ENCODE results near the gene ZNF547. TPM values are rescaled to one million over a fixed set of nuclear protein-coding genes. Genes with fewer than 3 reads are reported as not detected.

The ZNF547 gene
- total and polyA plus RNA-seq, 2 experiments from 2014 or later = 1.1 to 4.9 TPM

- no peak for TF ChIP-seq STAT1 (IDR thresholded peaks at IDR 0.05; ENCODE audit: unreplicated experiment)
These were observed 4.1 kb upstream of the ZNF547 start (continued) for GRCh38 chr19:57359300-57359699.

GRCh38 chr19:57362419-57362818 is 932 bp upstream of the ZNF547 start:
- H3K4me1 ChIP-seq (ENCODE audit: insufficient read depth) = no peaks in the 10 kb centered on the region
- no peaks in the 10 kb centered on the region for H3K36me3 ChIP-seq (ENCODE audit: insufficient read depth)
- no peaks in the 10 kb centered on the region for H3K27me3 ChIP-seq (ENCODE audit: insufficient read depth)
- no peaks in the 10 kb centered on the region for H3K9me3 Mint-ChIP-seq
- H3K36me3 Mint-ChIP-seq (ENCODE audit: low read depth) = peaks cover 8% of the 10 kb centered on the region; the same call in 2 of the 3 replicates
- peaks cover 16% of the 10 kb centered on the region for H3K79me2 ChIP-seq (replicated peaks; ENCODE audit: insufficient read depth)
- peak overlapping the region; percentile 51 for H3K4me3 ChIP-seq
- H3K4me1 Mint-ChIP-seq = peaks cover 7% of the 10 kb centered on the region
- H3K27ac Mint-ChIP-seq = peak overlapping the region; percentile 97; the same call in 1 of the 2 replicates
- DNase-seq (ENCODE audit: low spot score) = no peak
- H3K9me2 ChIP-seq (ENCODE audit: insufficient read depth) = no peaks in the 10 kb centered on the region
- no peaks in the 10 kb centered on the region for H4K20me1 ChIP-seq (replicated peaks; ENCODE audit: insufficient read depth)
- peak overlapping the region; percentile 19; the same call in 1 of the 2 replicates for H2AFZ ChIP-seq
- peak overlapping the region; percentile 98 for H3K4me3 Mint-ChIP-seq
- H3K4me2 ChIP-seq = peak overlapping the region; percentile 73
- ATAC-seq = no peak
- H3K27me3 Mint-ChIP-seq (ENCODE audit: insufficient read depth, low read depth, poor library complexity) = peaks cover 3% of the 10 kb centered on the region
- H3K27ac ChIP-seq (ENCODE audit: low read depth) = peak overlapping the region; percentile 63
- H3F3A ChIP-seq (replicated peaks; ENCODE audit: low read depth) = no peaks in the 10 kb centered on the region
- no peak for TF ChIP-seq POLR2AphosphoS5 (IDR thresholded peaks at IDR 0.05; ENCODE audit: low read depth)
- TF ChIP-seq EZH2phosphoT487 (IDR thresholded peaks at IDR 0.05; ENCODE audit: unreplicated experiment) = no peak
- no peak for TF ChIP-seq EZH2 (IDR thresholded peaks at IDR 0.05; ENCODE audit: low read depth, unreplicated experiment)
- TF ChIP-seq, protein P1, sequence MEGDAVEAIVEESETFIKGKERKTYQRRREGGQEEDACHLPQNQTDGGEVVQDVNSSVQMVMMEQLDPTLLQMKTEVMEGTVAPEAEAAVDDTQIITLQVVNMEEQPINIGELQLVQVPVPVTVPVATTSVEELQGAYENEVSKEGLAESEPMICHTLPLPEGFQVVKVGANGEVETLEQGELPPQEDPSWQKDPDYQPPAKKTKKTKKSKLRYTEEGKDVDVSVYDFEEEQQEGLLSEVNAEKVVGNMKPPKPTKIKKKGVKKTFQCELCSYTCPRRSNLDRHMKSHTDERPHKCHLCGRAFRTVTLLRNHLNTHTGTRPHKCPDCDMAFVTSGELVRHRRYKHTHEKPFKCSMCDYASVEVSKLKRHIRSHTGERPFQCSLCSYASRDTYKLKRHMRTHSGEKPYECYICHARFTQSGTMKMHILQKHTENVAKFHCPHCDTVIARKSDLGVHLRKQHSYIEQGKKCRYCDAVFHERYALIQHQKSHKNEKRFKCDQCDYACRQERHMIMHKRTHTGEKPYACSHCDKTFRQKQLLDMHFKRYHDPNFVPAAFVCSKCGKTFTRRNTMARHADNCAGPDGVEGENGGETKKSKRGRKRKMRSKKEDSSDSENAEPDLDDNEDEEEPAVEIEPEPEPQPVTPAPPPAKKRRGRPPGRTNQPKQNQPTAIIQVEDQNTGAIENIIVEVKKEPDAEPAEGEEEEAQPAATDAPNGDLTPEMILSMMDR (conservative IDR thresholded peaks at IDR 0.05; ENCODE audit: low read depth in 2 of 2) = no peak
- no peak for TF ChIP-seq ZNF331 (CRISPR knock-in tag; IDR thresholded peaks at IDR 0.05; ENCODE audit: low read depth)
- no peak for TF ChIP-seq STAT1 (IDR thresholded peaks at IDR 0.05; ENCODE audit: unreplicated experiment)
- TF ChIP-seq, protein P2, sequence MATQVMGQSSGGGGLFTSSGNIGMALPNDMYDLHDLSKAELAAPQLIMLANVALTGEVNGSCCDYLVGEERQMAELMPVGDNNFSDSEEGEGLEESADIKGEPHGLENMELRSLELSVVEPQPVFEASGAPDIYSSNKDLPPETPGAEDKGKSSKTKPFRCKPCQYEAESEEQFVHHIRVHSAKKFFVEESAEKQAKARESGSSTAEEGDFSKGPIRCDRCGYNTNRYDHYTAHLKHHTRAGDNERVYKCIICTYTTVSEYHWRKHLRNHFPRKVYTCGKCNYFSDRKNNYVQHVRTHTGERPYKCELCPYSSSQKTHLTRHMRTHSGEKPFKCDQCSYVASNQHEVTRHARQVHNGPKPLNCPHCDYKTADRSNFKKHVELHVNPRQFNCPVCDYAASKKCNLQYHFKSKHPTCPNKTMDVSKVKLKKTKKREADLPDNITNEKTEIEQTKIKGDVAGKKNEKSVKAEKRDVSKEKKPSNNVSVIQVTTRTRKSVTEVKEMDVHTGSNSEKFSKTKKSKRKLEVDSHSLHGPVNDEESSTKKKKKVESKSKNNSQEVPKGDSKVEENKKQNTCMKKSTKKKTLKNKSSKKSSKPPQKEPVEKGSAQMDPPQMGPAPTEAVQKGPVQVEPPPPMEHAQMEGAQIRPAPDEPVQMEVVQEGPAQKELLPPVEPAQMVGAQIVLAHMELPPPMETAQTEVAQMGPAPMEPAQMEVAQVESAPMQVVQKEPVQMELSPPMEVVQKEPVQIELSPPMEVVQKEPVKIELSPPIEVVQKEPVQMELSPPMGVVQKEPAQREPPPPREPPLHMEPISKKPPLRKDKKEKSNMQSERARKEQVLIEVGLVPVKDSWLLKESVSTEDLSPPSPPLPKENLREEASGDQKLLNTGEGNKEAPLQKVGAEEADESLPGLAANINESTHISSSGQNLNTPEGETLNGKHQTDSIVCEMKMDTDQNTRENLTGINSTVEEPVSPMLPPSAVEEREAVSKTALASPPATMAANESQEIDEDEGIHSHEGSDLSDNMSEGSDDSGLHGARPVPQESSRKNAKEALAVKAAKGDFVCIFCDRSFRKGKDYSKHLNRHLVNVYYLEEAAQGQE (IDR thresholded peaks at IDR 0.05; ENCODE audit: unreplicated experiment) = no peak

DNA sequence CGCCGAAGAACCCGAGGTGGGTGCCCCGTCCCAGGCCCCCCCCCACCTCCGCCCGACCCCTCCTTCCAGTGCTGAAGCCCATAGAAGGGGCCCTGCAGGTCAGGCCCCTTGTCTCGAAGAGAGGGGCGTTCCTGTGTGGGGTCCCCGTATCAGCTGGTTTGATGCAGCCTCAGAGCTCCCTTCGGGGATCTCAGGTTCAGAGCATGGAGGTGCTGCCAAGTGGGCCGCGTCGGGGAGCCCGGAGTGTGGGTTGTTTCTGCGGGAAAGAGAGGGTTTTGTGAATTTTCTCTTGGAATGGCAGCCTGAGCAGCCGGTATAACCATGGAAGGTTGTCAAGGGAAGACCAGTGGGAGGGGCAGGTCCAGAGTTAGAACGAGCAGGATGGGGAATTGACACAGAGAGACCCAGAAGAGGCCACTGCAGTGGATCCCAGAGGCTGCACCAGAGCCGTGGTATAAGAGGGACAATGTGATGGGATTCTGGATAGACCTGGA is 384 bp downstream of the ZNF547 start:
- DNase-seq (ENCODE audit: low spot score) (peak; percentile 15), ATAC-seq (peak; percentile 50)
- Histone ChIP-seq H3K4me1 (ENCODE audit: insufficient read depth) (no peaks in the 10 kb centered on the region), H3K79me2 (replicated peaks; ENCODE audit: insufficient read depth) (peaks cover 13% of the 10 kb centered on the region), H3K4me2 (peak overlapping the region; percentile 93), H2AFZ (no peak overlapping the region), H3K27me3 (ENCODE audit: insufficient read depth) (no peaks in the 10 kb centered on the region), H4K20me1 (replicated peaks; ENCODE audit: insufficient read depth) (no peaks in the 10 kb centered on the region), H3F3A (replicated peaks; ENCODE audit: low read depth) (no peaks in the 10 kb centered on the region), H3K27ac (ENCODE audit: low read depth) (peak overlapping the region; percentile 53; the same call in 1 of the 2 replicates), H3K4me3 (peak overlapping the region; percentile 72), H3K9me2 (ENCODE audit: insufficient read depth) (no peaks in the 10 kb centered on the region), H3K36me3 (ENCODE audit: insufficient read depth) (no peaks in the 10 kb centered on the region)
- TF ChIP-seq, protein P2 (IDR thresholded peaks at IDR 0.05; ENCODE audit: unreplicated experiment) = no peak
- TF ChIP-seq, protein P1 (conservative IDR thresholded peaks at IDR 0.05; ENCODE audit: low read depth in 2 of 2) = no peak
- peak overlapping the region; percentile 98 for H3K4me3 Mint-ChIP-seq
- peak overlapping the region; percentile 97 for H3K27ac Mint-ChIP-seq
- H3K36me3 Mint-ChIP-seq (ENCODE audit: low read depth) = no peaks in the 10 kb centered on the region; the same call in 2 of the 3 replicates
- H3K27me3 Mint-ChIP-seq (ENCODE audit: insufficient read depth, low read depth, poor library complexity) = peaks cover 3% of the 10 kb centered on the region
- no peaks in the 10 kb centered on the region for H3K9me3 Mint-ChIP-seq
- H3K4me1 Mint-ChIP-seq = peaks cover 7% of the 10 kb centered on the region

Data from GM23338 (cell line).